ENCODE data around the gene FAM118B.

FAM118B gene

GRCh38 chr11:126311401-126312291 is 100.1 kb downstream of the FAM118B start:
- no peak for DNase-seq (ENCODE audit: low read depth)
- TF ChIP-seq CTCF (IDR thresholded peaks at IDR 0.05; ENCODE audit: control insufficient read depth, extremely low read depth, insufficient read depth), result no peak
- no peak overlapping the region for H3K4me3 ChIP-seq (ENCODE audit: low read depth, low read length)

Measured in LNCaP clone FGC (cell line).